Lower leg skin (tissue), 4 donors: ENCODE measurements around the gene NFIX. TPM values are rescaled to one million over a fixed set of nuclear protein-coding genes. Genes with fewer than 3 reads are reported as not detected.
"Not testable (repeated sequence)": the region's sequence is repeated elsewhere in the genome, so short reads cannot be mapped to it uniquely, and the experiment has no call there.

Experiments used
- DNase-seq, 2 donors: peaks; one replicate each; pipeline ENCODE4 v3.0.0-alpha.2; 2019; ENCODE audit warnings: low spot score in 2 of 2
- H3K4me3 ChIP-seq: fragments of 200-600 bp; sonication (generic); 2 replicates; pipeline ENCODE4 v1.5.1; 2017; ENCODE audit warnings: mild to moderate bottlenecking, low read depth; ENCODE audit not compliant: poor library complexity, severe bottlenecking
- CTCF ChIP-seq, 3 donors: fragments of 450-650 bp; IDR thresholded peaks; one replicate each; pipeline ENCODE4 v1.5.1; 2016; ENCODE audit warnings: antibody characterized with exemption in 3 of 3, mild to moderate bottlenecking in 3 of 3, moderate library complexity in 2 of 3
- POLR2A ChIP-seq, 2 donors: fragments of 450-650 bp; IDR thresholded peaks; one replicate each; pipeline ENCODE4 v1.6.1; 2016 to 2017; ENCODE audit warnings: antibody characterized with exemption in 2 of 2, mild to moderate bottlenecking in 1 of 2, moderate library complexity in 1 of 2
- WGBS, 2 donors: methylation state at CpG; one replicate each; pipeline ENCODE4 v1.1.5; 2018; 5-methylcytosine and 5-hydroxymethylcytosine counted together
- intact Hi-C: fragments of 100-400 bp; cut with DNase I; formaldehyde crosslinking; loops from one replicate; pipeline ENCODE4 v1.15.0; 2023; ENCODE audit warnings: low total_unique reads
- total RNA-seq, 4 donors: library from RNA; depleted of rRNA; stranded (reverse); fragments of >200 nt; gene quantifications; one replicate each; pipeline ENCODE4 v1.1.0, GENCODE V29; 2016

NFIX gene
- total RNA-seq, 4 donors from 2014 or later: 119 to 177 (median 136) TPM

GRCh38 chr19:12975221-12975741, 20.0 kb upstream of the NFIX start:
- 59 to 81% methylated on average over 13 to 15 of the region's 17 CpGs for WGBS, 2 donors
- intact Hi-C loops: loop anchor here (5.0 to 10.0 kb wide), 2 partner anchors 122 to 290 kb away; no protein-coding TSS in a partner anchor
- no peak overlapping the region for H3K4me3 ChIP-seq
- DNase-seq: no peak
- TF ChIP-seq POLR2A (IDR thresholded peaks at IDR 0.05): no peak
- no peak for TF ChIP-seq CTCF (IDR thresholded peaks at IDR 0.05)

- intact Hi-C loops: loop anchor here (5.0 to 10.0 kb wide), 2 partner anchors 121 to 289 kb away; no protein-coding TSS in a partner anchor
- DNase-seq, H3K4me3 ChIP-seq: not testable (repeated sequence)
- 76 to 80% methylated on average over 7 of the region's 7 CpGs for WGBS, 2 donors
Observed at GRCh38 chr19:12976109-12976508, 19.2 kb upstream of the NFIX start.

GRCh38 chr19:12979974-12980373, 15.3 kb upstream of the NFIX start:
- H3K4me3 ChIP-seq: no peak overlapping the region
- intact Hi-C loops: loop anchor here (5.0 to 10.0 kb wide), 3 partner anchors 85 to 285 kb away; no protein-coding TSS in a partner anchor
- TF ChIP-seq CTCF (IDR thresholded peaks at IDR 0.05): no peak
- no peak for TF ChIP-seq POLR2A (IDR thresholded peaks at IDR 0.05)
- no peak for DNase-seq
- WGBS, 2 donors: 72 to 80% methylated on average over 3 of the region's 3 CpGs

GRCh38 chr19:12982648-12983047, 12.6 kb upstream of the NFIX start:
- WGBS, 2 donors: 91 to 96% methylated on average over 6 of the region's 6 CpGs
- TF ChIP-seq CTCF (IDR thresholded peaks at IDR 0.05) (no peak), POLR2A (IDR thresholded peaks at IDR 0.05) (no peak)
- H3K4me3 ChIP-seq: no peak overlapping the region
- intact Hi-C loops: loop anchor here (10.0 kb wide), 1 partner anchor 82 kb away; no protein-coding TSS in a partner anchor
- no peak for DNase-seq

GRCh38 chr19:12983091-12983490, 12.2 kb upstream of the NFIX start:
- DNase-seq: no peak
- 44 to 52% methylated on average over 10 of the region's 10 CpGs for whole genome bisulfite sequencing, 2 donors
- TF ChIP-seq POLR2A (IDR thresholded peaks at IDR 0.05) (no peak), CTCF (IDR thresholded peaks at IDR 0.05) (no peak)
- H3K4me3 ChIP-seq: no peak overlapping the region
- intact Hi-C loops: loop anchor here (10.0 kb wide), 1 partner anchor 82 kb away; no protein-coding TSS in a partner anchor

- TF ChIP-seq POLR2A (IDR thresholded peaks at IDR 0.05): no peak
- TF ChIP-seq CTCF (IDR thresholded peaks at IDR 0.05): peak in 1 of 3 donors; percentile 70
- DNase-seq: no peak
- no peak overlapping the region for H3K4me3 ChIP-seq
- WGBS, 2 donors: 10 to 13% methylated on average over 37 to 43 of the region's 51 CpGs
- intact Hi-C loops: loop anchor here (10.0 kb wide), 1 partner anchor 81 kb away; no protein-coding TSS in a partner anchor
Observed at GRCh38 chr19:12983542-12984142, 11.6 kb upstream of the NFIX start.
